RWPE2 (cell line): ENCODE results near the gene B9D1.

Source experiments
- ATAC-seq: fragments of 200-7000 bp; cut with Tn5 transposase; 3 replicates; pipeline ENCODE4 v1.9.1; 2021; ENCODE audit warnings: low read depth
- DNase-seq: peaks from one replicate; pipeline ENCODE4 v3.0.0-alpha.2; 2020; ENCODE audit warnings: low spot score
- H3K27ac ChIP-seq: fragments of 450-650 bp; 2 replicates; pipeline ENCODE4 v1.5.1; 2017; ENCODE audit warnings: mild to moderate bottlenecking; ENCODE audit not compliant: poor library complexity, severe bottlenecking
- H3K27me3 ChIP-seq: fragments of 250-450 bp; sonication (Bioruptor Pico); 2 replicates; pipeline ENCODE4 v1.5.1; 2021; ENCODE audit warnings: mild to moderate bottlenecking, moderate library complexity; ENCODE audit not compliant: insufficient read depth, poor library complexity, severe bottlenecking
- H3K36me3 ChIP-seq: fragments of 250-450 bp; sonication (Bioruptor Pico); 2 replicates; pipeline ENCODE4 v1.5.1; 2020; ENCODE audit warnings: low read depth, mild to moderate bottlenecking, moderate library complexity
- H3K4me1 ChIP-seq: fragments of 250-450 bp; sonication (Bioruptor Pico); 2 replicates; pipeline ENCODE4 v1.5.1; 2021; ENCODE audit warnings: mild to moderate bottlenecking, moderate library complexity; ENCODE audit not compliant: insufficient read depth, poor library complexity, severe bottlenecking
- H3K4me3 ChIP-seq: fragments of 250-450 bp; sonication (Bioruptor Pico); 2 replicates; pipeline ENCODE4 v1.5.1; 2021; ENCODE audit warnings: mild to moderate bottlenecking, moderate library complexity; ENCODE audit not compliant: severe bottlenecking
- H3K9me3 ChIP-seq: fragments of 250-450 bp; sonication (Bioruptor Pico); 2 replicates; pipeline ENCODE4 v1.5.1; 2021; ENCODE audit warnings: mild to moderate bottlenecking, moderate library complexity; ENCODE audit not compliant: severe bottlenecking
- TF ChIP-seq, protein P1 (sequence below): fragments of 450-650 bp; IDR thresholded peaks from one replicate; pipeline ENCODE4 v1.5.1; 2017; ENCODE audit warnings: mild to moderate bottlenecking, moderate library complexity; ENCODE audit not compliant: poor library complexity, severe bottlenecking

Gene B9D1

DNA sequence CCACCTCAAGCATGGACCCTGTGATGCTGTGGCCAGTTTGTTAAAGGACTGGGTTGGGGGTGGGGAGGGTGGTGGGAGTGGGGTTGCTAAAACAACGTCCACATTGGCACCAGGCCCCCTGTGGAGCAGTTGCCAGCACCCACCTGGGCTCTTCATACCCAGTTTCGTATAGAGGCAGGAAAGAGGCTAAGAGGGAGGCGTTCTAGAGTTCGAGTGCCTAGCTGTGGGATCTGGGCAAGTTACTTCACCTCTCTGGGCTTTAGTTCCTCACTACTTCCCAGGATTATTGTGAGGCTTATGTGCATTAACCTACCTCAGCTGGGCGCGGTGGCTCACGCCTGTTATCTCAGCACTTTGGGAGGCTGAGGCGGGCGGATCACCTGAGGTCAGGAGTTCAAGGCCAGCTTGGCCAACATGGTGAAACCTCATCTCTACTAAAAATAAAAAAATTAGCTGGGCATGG is 23.0 kb upstream of the B9D1 start:
- Histone ChIP-seq H3K27ac (peak overlapping the region; percentile 11), H3K9me3 (no peaks in the 10 kb centered on the region), H3K36me3 (peaks cover 33% of the 10 kb centered on the region), H3K4me1 (peaks cover 9% of the 10 kb centered on the region), H3K27me3 (no peaks in the 10 kb centered on the region), H3K4me3 (no peak overlapping the region)
- TF ChIP-seq, protein P1, sequence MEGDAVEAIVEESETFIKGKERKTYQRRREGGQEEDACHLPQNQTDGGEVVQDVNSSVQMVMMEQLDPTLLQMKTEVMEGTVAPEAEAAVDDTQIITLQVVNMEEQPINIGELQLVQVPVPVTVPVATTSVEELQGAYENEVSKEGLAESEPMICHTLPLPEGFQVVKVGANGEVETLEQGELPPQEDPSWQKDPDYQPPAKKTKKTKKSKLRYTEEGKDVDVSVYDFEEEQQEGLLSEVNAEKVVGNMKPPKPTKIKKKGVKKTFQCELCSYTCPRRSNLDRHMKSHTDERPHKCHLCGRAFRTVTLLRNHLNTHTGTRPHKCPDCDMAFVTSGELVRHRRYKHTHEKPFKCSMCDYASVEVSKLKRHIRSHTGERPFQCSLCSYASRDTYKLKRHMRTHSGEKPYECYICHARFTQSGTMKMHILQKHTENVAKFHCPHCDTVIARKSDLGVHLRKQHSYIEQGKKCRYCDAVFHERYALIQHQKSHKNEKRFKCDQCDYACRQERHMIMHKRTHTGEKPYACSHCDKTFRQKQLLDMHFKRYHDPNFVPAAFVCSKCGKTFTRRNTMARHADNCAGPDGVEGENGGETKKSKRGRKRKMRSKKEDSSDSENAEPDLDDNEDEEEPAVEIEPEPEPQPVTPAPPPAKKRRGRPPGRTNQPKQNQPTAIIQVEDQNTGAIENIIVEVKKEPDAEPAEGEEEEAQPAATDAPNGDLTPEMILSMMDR: no peak
- ATAC-seq: no peak
- no peak for DNase-seq

DNA sequence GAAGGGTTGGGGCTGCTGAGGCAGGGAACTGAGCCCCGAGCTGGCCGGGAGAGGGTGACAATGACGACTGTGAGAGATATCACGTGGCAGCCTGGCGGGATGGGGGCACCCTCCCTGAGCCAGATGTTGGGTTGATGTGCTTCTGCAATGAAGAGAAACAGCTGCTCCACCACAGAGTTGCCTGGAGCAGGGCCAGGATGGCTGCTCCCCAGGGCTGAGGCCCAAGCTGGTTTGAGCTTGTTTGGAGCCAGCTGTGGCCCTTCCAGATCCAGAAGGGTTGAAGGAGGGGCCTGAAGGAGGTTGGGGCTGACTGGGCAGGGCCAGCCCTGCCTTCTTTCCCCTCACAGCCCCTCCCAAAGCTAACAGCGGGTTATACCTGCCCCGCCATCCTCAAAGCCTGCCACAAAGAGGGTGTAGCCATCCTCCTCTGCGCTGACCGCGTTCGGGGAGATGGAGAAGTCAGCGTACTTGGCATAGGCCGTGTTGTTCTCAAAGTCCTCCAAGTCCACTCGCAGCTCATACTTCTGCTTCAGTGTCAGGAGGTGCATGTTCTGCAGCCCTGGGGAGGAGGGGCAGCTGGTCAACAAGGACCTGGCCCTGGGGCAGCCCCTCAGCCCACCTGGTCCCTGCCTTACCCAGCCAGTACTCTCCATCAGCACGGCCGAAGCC is 22.3 kb upstream of the B9D1 start:
- peak overlapping the region; percentile 11 for H3K27ac ChIP-seq

GRCh38 chr17:19383681-19384470 is 21.4 kb upstream of the B9D1 start:
- TF ChIP-seq, protein P1: no peak
- Histone ChIP-seq H3K4me3 (no peak overlapping the region), H3K9me3 (no peaks in the 10 kb centered on the region), H3K4me1 (peaks cover 9% of the 10 kb centered on the region), H3K36me3 (peaks cover 49% of the 10 kb centered on the region), H3K27me3 (no peaks in the 10 kb centered on the region), H3K27ac (peak overlapping the region; percentile 11)
- DNase-seq (no peak), ATAC-seq (no peak)

More for the DNA sequence above, 22.3 kb upstream of the B9D1 start:
- DNase-seq: no peak
- Histone ChIP-seq H3K9me3 (no peaks in the 10 kb centered on the region), H3K36me3 (peaks cover 40% of the 10 kb centered on the region), H3K27me3 (no peaks in the 10 kb centered on the region), H3K4me3 (no peak overlapping the region), H3K4me1 (peaks cover 9% of the 10 kb centered on the region)
- ATAC-seq: peak; percentile 31; the same call in 2 of the 3 replicates
- TF ChIP-seq, protein P1: no peak

GRCh38 chr17:19382531-19383444 is 20.3 kb upstream of the B9D1 start:
- TF ChIP-seq, protein P1: no peak
- Histone ChIP-seq H3K36me3 (peaks cover 49% of the 10 kb centered on the region), H3K9me3 (no peaks in the 10 kb centered on the region), H3K4me1 (peaks cover 4% of the 10 kb centered on the region), H3K27ac (no peak overlapping the region), H3K27me3 (no peaks in the 10 kb centered on the region), H3K4me3 (no peak overlapping the region)
- no peak for ATAC-seq
- no peak for DNase-seq
